OCI-LY1 (cell line): ENCODE measurements around the gene MARK2.

ENCODE experiments used
- EZH2 ChIP-seq: fragments of 200-600 bp; sonication (generic), shearing (Covaris generic); IDR thresholded peaks from 2 replicates; pipeline ENCODE4 v1.8.0; 2017; ENCODE audit warnings: borderline replicate concordance, mixed run types, mild to moderate bottlenecking, antibody characterized with exemption, low read length, moderate library complexity, mixed read lengths
- TF ChIP-seq, protein P1 (sequence below): fragments of 200-600 bp; sonication (generic), shearing (Covaris generic); IDR thresholded peaks from 2 replicates; pipeline ENCODE4 v1.5.1; 2017; ENCODE audit warnings: mild to moderate bottlenecking, antibody characterized with exemption, low read length, moderate library complexity, mixed read lengths

DNA sequence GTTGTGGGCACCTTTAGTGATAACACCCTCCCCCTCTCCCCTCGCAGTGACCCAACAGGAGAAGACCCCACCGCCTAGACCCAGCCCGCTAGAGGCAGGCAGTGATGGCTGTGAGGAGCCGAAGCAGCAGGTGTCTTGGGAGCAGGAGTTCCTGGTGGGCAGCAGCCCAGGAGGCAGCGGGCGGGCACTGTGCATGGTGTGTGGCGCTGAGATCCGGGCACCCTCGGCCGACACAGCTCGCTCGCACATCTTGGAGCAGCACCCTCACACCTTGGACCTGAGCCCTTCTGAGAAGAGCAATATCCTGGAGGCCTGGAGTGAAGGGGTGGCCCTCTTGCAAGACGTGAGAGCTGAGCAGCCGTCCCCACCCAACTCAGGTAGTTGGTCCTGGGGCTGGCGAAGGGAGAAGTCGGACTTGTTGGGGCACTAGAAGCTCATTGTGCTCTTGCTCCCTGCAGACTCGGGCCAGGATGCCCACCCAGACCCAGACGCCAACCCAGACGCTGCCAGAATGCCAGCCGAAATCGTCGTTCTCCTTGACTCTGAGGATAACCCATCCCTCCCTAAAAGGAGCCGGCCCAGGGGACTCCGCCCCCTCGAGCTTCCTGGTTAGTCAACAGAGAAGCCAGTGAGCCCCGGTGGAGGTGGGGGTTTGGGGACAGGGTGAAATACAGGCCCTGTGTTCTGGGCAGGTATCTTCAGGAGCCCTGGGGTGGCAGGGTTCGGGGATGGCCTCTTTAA, 21.0 kb upstream of the MARK2 start:
- TF ChIP-seq, protein P1, sequence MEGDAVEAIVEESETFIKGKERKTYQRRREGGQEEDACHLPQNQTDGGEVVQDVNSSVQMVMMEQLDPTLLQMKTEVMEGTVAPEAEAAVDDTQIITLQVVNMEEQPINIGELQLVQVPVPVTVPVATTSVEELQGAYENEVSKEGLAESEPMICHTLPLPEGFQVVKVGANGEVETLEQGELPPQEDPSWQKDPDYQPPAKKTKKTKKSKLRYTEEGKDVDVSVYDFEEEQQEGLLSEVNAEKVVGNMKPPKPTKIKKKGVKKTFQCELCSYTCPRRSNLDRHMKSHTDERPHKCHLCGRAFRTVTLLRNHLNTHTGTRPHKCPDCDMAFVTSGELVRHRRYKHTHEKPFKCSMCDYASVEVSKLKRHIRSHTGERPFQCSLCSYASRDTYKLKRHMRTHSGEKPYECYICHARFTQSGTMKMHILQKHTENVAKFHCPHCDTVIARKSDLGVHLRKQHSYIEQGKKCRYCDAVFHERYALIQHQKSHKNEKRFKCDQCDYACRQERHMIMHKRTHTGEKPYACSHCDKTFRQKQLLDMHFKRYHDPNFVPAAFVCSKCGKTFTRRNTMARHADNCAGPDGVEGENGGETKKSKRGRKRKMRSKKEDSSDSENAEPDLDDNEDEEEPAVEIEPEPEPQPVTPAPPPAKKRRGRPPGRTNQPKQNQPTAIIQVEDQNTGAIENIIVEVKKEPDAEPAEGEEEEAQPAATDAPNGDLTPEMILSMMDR = no peak
- no peak for TF ChIP-seq EZH2
